ENCODE measurements around the gene UBE2Z. TPM values are rescaled to one million over a fixed set of nuclear protein-coding genes. Genes with fewer than 3 reads are reported as not detected.

The UBE2Z gene
- total RNA-seq, 1 experiment from 2014 or later = 64.5 TPM

DNA sequence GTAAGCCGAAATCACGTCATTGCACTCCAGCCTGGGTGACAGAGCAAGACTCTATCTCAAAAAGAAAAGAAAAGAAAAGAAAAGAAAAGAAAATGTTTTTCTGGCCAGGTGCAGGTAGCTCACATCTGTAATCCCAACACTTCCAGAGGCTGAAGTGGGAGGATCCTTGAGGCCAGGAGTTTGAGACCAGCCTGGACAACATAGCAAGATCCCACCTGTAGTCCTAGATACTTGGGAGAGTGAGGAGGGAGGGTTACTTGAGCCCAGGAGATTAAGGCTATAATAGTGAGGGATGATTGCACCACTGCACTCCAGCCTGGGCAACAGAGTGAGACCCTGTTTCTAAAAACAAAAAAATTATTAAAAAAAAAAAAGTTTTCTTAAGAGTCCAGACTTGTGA is 18.1 kb upstream of the UBE2Z start:
- no peaks in the 10 kb centered on the region for H3K9me3 ChIP-seq (replicated peaks)
- no peak for DNase-seq
- no peak overlapping the region for H3K4me3 ChIP-seq
- no peaks in the 10 kb centered on the region; the same call in 1 of the 2 replicates for H3K4me1 ChIP-seq
- no peaks in the 10 kb centered on the region for H3K27me3 ChIP-seq
- H3K27ac ChIP-seq = no peak overlapping the region
- 0 out of 2 replicates have a peak, but pooled peaks cover 2% of the 10 kb centered on the region for H3K36me3 ChIP-seq

DNA sequence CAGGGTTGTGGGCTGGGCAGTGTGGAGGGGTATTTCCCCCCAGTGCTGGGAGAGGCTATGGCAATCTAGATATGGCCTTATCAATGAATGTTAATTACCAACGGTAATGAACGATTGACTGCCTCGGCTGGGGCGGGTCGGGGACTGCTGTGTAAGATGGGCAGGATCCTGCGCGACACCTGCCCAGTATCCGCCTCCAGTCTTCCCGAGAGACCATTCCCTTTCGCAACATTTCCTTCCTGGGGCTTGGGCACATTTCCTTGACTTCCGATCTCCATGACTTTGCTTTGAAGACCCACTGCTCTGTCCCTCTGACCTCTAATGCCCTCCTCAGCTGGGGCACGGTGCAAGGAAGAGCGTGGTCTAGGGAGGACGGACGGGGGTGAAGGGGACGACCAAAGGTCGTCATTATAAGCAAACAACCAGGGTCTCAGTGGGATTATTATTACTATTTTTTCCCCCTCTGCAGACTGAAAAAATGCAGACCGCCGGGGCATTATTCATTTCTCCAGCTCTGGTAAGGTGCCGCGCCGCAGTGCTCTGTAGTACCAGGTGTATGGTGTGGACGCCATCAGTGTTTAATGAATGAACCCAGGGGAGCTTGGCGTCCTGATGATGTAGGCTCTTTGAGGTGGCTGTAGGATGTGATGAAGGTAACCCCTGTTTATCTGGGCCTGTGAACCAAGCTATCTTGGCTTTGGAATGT is 15.1 kb upstream of the UBE2Z start:
- Histone ChIP-seq H3K27me3 (no peaks in the 10 kb centered on the region), H3K27ac (peak overlapping the region; percentile 30), H3K4me1 (no peaks in the 10 kb centered on the region; the same call in 1 of the 2 replicates), H3K4me3 (peak overlapping the region; percentile 81), H3K36me3 (peaks cover 8% of the 10 kb centered on the region; the same call in 1 of the 2 replicates), H3K9me3 (replicated peaks) (no peaks in the 10 kb centered on the region)
- DNase-seq = no peak

GRCh38 chr17:48893646-48894508 is 14.3 kb upstream of the UBE2Z start:
- Histone ChIP-seq H3K9me3 (replicated peaks) (no peaks in the 10 kb centered on the region), H3K36me3 (peaks cover 12% of the 10 kb centered on the region; the same call in 1 of the 2 replicates), H3K27me3 (no peaks in the 10 kb centered on the region), H3K27ac (no peak overlapping the region; the same call in 1 of the 2 replicates), H3K4me3 (peak overlapping the region; percentile 81), H3K4me1 (no peaks in the 10 kb centered on the region; the same call in 1 of the 2 replicates)
- DNase-seq = no peak

- Histone ChIP-seq H3K27me3 (no peaks in the 10 kb centered on the region), H3K4me3 (no peak overlapping the region), H3K9me3 (replicated peaks) (no peaks in the 10 kb centered on the region), H3K36me3 (peaks cover 12% of the 10 kb centered on the region; the same call in 1 of the 2 replicates), H3K27ac (no peak overlapping the region), H3K4me1 (no peaks in the 10 kb centered on the region; the same call in 1 of the 2 replicates)
- DNase-seq = no peak
These were observed 13.3 kb upstream of the UBE2Z start for GRCh38 chr17:48894886-48895285.

- H3K36me3 ChIP-seq = 0 out of 2 replicates have a peak, but pooled peaks cover 11% of the 10 kb centered on the region
- H3K9me3 ChIP-seq (replicated peaks) = no peaks in the 10 kb centered on the region
These were observed 7.0 kb upstream of the UBE2Z start for GRCh38 chr17:48901241-48901640.

DNA sequence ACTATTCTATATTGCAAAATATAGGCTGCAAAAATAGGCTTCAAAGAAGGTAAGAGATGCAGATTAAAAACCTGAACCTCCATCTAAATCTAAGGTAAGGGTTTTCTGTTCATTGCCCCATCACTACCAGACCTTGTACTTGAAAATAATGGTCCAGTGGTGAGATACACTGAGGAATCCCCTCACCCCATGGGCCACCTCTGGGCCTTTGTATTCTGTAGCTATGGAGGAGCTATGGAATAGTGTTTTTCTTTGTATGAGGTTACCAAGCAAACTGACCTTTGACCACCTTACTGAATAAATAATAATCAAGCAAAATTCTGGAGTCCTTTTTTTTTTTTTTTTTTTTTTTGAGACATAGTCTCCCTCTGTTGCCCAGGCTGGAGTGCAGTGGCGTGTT is 4.8 kb upstream of the UBE2Z start:
- no peaks in the 10 kb centered on the region for H3K4me1 ChIP-seq
- 0 out of 2 replicates have a peak, but pooled peaks cover 1% of the 10 kb centered on the region for H3K36me3 ChIP-seq
- no peaks in the 10 kb centered on the region for H3K9me3 ChIP-seq (replicated peaks)
- no peak overlapping the region for H3K4me3 ChIP-seq
- DNase-seq = no peak
- H3K27ac ChIP-seq = no peak overlapping the region
- no peaks in the 10 kb centered on the region for H3K27me3 ChIP-seq

More at GRCh38 chr17:48901241-48901640, 7.0 kb upstream of the UBE2Z start:
- H3K4me3 ChIP-seq = no peak overlapping the region
- H3K4me1 ChIP-seq = no peaks in the 10 kb centered on the region
- DNase-seq = no peak
- no peaks in the 10 kb centered on the region for H3K27me3 ChIP-seq
- no peak overlapping the region for H3K27ac ChIP-seq

GRCh38 chr17:48904428-48904827 is 3.8 kb upstream of the UBE2Z start:
- Histone ChIP-seq H3K36me3 (no peaks in the 10 kb centered on the region), H3K4me3 (no peak overlapping the region), H3K4me1 (no peaks in the 10 kb centered on the region; the same call in 1 of the 2 replicates), H3K27me3 (no peaks in the 10 kb centered on the region), H3K9me3 (replicated peaks) (no peaks in the 10 kb centered on the region), H3K27ac (no peak overlapping the region)
- no peak for DNase-seq

DNA sequence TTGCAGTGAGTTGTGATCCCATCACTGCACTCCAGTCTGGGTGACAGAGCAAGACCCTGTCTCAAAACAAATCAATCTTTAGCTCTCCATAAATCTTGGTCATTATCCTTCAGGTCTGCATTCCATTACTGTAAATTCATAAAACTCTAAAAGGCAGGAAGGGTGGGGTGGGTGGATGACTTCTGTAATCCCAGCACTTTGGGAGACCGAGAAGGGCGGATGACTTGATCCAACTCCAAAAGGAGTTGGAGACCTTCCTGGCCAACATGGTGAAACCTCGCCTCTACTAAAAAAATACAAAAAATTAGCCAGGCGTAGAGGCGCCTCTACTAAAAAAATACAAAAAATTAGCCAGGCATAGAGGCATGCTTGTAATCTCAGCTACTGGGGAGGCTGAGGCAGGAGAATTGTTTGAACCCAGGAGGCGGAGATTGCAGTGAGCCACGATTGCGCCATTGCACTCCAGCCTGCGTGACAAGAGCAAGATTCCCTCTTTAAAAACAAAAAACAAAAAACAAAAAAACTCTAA is 2.2 kb upstream of the UBE2Z start:
- no peak overlapping the region for H3K4me3 ChIP-seq
- peaks cover 13% of the 10 kb centered on the region for H3K4me1 ChIP-seq
- no peak overlapping the region for H3K27ac ChIP-seq
- H3K27me3 ChIP-seq = no peaks in the 10 kb centered on the region
- H3K9me3 ChIP-seq (replicated peaks) = no peaks in the 10 kb centered on the region
- H3K36me3 ChIP-seq = peaks cover 10% of the 10 kb centered on the region; the same call in 1 of the 2 replicates
- DNase-seq = no peak

- Histone ChIP-seq H3K36me3 (peaks cover 22% of the 10 kb centered on the region), H3K4me1 (peaks cover 13% of the 10 kb centered on the region), H3K4me3 (peak overlapping the region; percentile 80), H3K27ac (peak overlapping the region; percentile 67), H3K27me3 (no peaks in the 10 kb centered on the region), H3K9me3 (replicated peaks) (no peaks in the 10 kb centered on the region)
- DNase-seq = no peak
These were observed 527 bp upstream of the UBE2Z start for GRCh38 chr17:48907713-48908046.

- H3K36me3 ChIP-seq = peaks cover 31% of the 10 kb centered on the region
- H3K27me3 ChIP-seq = no peaks in the 10 kb centered on the region
- H3K27ac ChIP-seq = peak overlapping the region; percentile 67
- H3K4me1 ChIP-seq = peaks cover 13% of the 10 kb centered on the region
- peak; percentile 95 to 98 for DNase-seq
- H3K4me3 ChIP-seq = peak overlapping the region; percentile 80
- H3K9me3 ChIP-seq (replicated peaks) = no peaks in the 10 kb centered on the region
These were observed 717 bp downstream of the UBE2Z start for GRCh38 chr17:48908853-48909394.

GRCh38 chr17:48909783-48910182 is 1.6 kb downstream of the UBE2Z start:
- H3K4me3 ChIP-seq = peak overlapping the region; percentile 80
- DNase-seq = no peak
- H3K4me1 ChIP-seq = peaks cover 13% of the 10 kb centered on the region
- no peak overlapping the region for H3K27ac ChIP-seq
- peaks cover 32% of the 10 kb centered on the region for H3K36me3 ChIP-seq
- H3K27me3 ChIP-seq = no peaks in the 10 kb centered on the region
- no peaks in the 10 kb centered on the region for H3K9me3 ChIP-seq (replicated peaks)

- peaks cover 13% of the 10 kb centered on the region for H3K4me1 ChIP-seq
- DNase-seq = peak in 1 of 2 experiments; percentile 39
- no peaks in the 10 kb centered on the region for H3K27me3 ChIP-seq
- H3K9me3 ChIP-seq (replicated peaks) = no peaks in the 10 kb centered on the region
- no peak overlapping the region for H3K4me3 ChIP-seq
- H3K27ac ChIP-seq = no peak overlapping the region
- peaks cover 38% of the 10 kb centered on the region for H3K36me3 ChIP-seq
These were observed 2.2 kb downstream of the UBE2Z start for GRCh38 chr17:48910370-48910769.

DNA sequence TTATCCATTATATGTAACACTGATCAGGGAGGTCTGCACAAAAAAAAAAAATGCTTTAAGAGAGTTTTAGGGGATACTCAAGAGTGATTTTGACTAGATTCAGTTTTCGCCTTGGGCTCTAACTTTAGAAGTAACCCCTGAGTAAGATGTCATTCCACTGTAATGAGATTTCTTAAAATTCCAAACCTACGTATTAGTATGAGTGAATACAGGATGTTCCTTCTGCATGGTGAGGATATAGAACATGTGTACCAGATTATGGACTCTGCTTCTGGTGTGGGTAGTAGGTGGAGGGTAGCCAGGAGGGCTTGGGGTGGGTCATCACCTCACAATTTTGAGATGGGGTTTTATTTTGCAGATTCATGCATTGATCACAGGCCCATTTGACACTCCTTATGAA is 4.3 kb downstream of the UBE2Z start:
- H3K27ac ChIP-seq = no peak overlapping the region
- H3K36me3 ChIP-seq = peaks cover 58% of the 10 kb centered on the region
- no peak overlapping the region for H3K4me3 ChIP-seq
- no peak for DNase-seq
- H3K27me3 ChIP-seq = no peaks in the 10 kb centered on the region
- peaks cover 13% of the 10 kb centered on the region for H3K4me1 ChIP-seq
- no peaks in the 10 kb centered on the region for H3K9me3 ChIP-seq (replicated peaks)

DNA sequence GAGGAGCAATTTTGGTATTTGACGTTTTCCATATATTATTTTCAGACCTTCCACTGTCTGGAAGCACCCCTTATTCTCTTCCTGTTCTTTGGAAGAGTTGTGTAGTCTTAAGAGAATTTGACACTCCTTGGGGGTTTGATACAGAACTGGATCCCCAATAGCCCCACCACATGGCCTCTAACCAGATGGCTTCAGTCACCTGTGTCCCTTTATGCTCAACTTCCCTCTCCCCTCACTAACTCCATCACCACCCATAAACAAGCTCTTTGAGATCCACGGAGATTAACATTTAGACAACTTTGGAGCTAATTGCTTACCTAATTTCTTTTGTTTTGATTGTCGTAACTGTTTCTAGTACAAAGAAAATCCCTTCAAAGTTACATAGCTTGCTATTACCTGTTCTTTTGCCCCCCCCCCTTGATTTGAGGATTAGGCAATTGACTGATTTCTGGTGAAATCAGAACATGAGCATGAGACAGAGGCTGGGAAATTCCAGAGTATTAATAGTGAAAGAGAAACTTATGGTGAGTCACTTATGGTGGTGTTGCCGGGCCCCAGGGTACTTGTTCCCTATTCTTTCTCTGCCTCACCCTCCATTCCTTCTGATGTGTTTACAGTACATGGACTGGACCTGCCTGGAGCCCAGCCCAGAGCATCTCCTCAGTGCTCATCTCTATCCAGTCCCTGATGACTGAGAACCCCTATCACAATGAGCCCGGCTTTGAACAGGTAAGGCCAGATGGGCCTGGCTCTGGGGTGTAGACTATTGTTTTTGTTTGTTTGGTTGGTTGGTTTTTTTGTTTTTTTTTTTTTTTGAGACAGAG is 7.5 kb downstream of the UBE2Z start:
- no peaks in the 10 kb centered on the region for H3K27me3 ChIP-seq
- DNase-seq = no peak
- peaks cover 1% of the 10 kb centered on the region for H3K4me1 ChIP-seq
- H3K36me3 ChIP-seq = peaks cover 81% of the 10 kb centered on the region
- H3K9me3 ChIP-seq (replicated peaks) = no peaks in the 10 kb centered on the region
- H3K4me3 ChIP-seq = no peak overlapping the region
- no peak overlapping the region for H3K27ac ChIP-seq
